Stimulated activated CD8-positive, alpha-beta memory T cell treated with anti-CD3 and anti-CD28 coated beads, Interleukin-12 subunit alpha, Interleukin-12 subunit beta, amount 100 ng/mL, for 1 hour (primary cell): Measurements from ENCODE around the gene FAM200C.

Experiments used
- DNase-seq: peaks from one replicate; pipeline ENCODE4 v3.0.0-alpha.2; 2020; ENCODE audit warnings: low read depth

The FAM200C gene

DNA sequence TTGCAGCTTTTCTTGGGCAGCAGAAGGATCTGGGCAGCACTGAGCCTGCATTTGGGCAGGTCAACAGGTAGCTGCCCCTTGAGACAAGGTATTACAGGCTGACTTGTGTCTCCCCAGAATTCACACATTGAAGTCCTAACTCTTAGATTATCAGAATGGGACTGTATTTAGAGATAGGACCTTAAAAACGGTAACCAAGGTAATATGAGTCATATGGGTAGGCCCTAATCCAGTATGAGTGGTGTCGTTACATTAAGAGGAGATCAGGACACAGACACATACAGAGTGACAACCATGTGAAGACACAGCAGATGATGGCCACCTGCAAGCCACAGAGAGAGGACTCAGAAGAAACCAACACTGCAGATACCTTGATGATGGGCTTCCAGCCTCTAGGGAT lies 32.6 kb downstream of the FAM200C start:
- DNase-seq: no peak

DNA sequence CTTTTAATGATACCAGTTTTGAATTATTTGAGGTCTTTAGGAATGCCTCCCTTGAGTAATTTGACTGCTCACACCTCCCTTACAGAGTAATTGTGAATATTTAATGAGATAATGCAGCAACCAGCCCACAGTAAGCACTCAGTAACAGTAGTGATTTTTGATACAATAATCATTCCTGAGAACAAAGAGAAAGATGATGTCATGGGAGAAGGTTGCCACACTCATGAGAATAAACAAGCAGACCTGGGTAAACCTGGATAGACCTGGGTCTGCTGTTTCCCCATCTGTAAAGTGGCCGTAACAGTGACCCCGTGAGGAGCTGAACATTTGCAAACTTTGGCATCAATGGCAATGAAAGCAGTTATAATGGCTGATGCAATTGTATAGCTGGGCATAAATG lies 33.6 kb downstream of the FAM200C start:
- DNase-seq: no peak

DNA sequence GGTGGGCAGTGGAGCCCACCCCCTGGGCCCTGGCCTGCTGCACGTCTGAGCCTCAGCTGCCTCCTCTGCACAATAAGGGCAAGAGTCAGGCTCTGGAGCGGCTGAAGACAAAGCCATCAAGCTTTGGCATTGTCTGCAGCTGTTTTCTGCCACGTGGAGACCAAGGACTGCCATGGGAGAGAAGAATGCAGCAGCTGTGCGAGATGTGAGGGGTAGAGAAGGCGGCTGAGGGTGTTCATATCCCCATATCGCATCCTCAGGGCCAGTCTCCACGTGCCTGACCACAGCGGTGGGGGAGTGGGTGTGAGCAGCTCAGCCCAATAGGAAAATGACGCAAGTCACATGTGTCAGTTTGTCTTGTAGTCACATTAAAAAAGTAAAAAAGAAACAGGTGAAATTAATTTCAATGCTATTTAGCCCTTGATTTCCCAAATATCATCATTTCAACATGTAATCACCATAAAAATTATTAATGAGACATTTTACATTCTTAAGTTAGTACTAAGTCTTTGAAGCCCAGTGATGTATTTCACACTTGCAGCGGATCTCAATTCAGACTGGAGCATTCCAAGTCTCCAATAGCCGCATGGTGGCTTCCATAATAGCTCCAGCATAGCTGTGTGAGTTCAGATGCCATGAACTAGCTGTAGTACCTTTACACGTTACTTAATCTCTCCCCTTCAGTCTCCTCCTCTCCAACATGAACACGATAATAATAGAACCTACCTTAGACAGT lies 36.0 kb downstream of the FAM200C start:
- DNase-seq: no peak

DNA sequence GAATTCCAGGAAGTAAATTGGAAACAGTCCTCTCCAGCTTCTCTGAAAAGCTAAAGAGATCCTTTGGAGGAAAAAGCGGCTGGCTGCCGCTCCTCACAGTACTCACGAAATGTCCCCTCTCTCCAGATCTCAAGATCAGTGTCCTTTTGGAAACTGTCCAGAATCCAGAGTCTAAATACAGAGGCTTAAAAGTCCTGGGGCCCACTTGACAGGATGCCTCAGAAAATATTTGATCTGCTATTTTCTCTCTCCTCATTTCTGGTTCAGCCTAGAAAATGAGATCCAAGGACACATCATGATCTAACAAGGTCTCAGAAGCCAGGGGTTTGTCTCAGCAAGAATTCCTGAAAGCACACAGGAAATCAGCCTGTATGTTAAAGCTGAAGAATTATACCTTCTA lies 36.6 kb downstream of the FAM200C start:
- DNase-seq: no peak

DNA sequence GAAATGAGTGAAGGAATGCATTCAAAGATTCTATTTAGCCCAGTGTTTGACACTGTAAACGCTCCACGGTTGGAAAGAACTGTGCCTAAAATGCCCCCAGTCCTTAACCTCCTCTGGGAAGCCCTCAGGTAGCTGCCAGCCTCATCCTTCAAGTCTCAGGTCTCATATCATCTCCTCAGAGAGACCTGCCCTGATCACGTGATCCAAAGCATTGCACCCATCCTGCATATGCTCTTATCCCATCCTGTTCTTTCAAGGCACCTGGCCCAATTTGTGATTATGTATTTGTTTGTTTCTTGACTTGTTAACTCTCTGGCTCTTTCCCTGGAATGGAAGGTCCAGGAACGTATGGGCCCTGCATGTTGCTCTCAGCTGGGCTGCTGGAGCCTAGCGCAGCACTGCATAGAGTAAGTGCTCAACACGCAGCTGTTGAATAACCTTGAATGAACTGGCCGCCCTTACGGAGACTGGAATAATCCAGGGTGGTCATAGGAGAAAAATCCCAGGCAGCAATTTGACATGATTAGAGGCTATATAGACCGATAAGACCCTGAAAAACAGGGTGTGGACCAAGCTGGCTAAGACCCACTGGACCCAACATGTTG lies 38.1 kb downstream of the FAM200C start:
- DNase-seq: no peak

- no peak for DNase-seq
These were observed 39.5 kb downstream of the FAM200C start for GRCh38 chr5:160360310-160360709.

- DNase-seq: no peak
These were observed 40.0 kb downstream of the FAM200C start for GRCh38 chr5:160359816-160360215.

GRCh38 chr5:160359242-160359641 lies 40.6 kb downstream of the FAM200C start:
- no peak for DNase-seq

GRCh38 chr5:160357861-160358411 lies 41.9 kb downstream of the FAM200C start:
- DNase-seq: no peak

GRCh38 chr5:160357394-160357793 lies 42.5 kb downstream of the FAM200C start:
- no peak for DNase-seq

DNA sequence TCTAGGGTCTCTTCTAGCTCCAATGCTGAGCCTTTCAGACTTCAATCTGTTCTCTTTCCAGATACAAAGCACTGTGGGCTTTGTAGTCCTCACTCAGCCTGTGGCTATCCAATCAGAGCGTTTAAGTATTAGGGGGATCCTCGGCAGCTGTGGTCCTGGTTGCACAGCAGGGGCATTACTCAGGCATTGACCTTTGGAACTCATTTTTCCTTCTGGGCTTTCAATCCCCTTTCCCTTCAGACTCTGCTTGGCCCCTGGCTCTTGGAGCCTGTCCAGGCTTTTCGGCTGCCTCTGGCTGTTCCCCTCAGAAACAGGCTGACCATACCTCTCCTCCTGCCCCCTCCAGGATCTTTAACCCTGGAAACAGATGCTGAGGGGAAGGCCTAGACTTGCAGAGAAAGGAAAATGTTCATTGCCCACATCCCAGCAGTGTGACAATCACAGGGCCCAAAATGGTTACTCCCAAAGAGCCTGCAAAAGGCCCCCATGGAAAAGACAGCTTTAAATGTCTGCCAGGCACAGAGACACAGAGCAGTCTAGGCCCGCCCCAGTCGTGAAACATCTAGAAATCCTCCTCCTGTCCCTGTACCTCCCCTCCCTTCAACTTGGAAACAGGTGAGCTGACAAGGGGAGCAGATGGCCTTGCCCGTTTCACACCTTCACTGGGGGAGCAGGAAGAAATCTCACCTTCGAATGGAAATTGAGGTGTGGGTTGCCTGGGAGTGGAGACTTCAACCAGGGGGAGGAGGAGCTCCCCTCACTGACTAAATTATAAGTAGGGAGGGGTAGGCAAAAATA lies 43.1 kb downstream of the FAM200C start:
- no peak for DNase-seq

DNA sequence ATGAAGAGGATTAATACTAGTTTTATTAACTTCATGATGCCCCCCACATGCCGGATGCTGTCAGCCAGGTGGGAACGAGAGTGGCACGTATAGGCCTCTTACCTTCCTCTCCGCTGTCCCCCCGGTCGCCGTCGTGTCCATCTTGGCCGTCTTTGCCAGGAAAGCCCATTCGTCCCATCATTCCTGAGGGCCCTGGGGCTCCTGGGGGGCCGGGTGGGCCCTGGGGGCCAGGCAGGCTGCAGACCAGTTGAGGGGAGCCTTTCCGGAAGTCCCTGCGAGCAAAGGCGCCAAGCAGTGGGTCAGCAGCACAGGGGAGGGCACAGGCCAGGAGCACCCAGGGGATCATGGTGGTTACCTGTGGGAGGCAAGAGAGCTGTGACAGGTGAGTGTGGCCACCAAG lies 45.2 kb downstream of the FAM200C start:
- no peak for DNase-seq

DNA sequence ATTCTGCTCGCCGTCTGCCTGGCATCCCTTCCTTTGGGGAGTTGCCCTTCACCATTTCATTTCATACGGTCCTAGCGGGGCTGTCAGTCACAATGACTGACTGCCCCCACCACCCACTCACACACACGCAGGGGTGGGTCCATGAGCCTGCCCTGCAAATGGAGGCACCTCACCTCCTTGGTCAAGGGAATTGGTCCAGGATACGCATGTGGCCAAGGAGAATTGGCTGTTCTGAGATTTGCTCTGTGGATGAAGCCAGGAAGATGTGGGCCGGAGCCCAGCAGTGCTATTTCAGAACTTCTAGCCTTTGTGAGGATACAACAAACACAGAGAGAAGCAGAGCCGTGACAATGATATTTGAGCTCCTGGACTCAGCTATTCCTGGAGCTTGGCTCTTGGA lies 46.5 kb downstream of the FAM200C start:
- no peak for DNase-seq

DNA sequence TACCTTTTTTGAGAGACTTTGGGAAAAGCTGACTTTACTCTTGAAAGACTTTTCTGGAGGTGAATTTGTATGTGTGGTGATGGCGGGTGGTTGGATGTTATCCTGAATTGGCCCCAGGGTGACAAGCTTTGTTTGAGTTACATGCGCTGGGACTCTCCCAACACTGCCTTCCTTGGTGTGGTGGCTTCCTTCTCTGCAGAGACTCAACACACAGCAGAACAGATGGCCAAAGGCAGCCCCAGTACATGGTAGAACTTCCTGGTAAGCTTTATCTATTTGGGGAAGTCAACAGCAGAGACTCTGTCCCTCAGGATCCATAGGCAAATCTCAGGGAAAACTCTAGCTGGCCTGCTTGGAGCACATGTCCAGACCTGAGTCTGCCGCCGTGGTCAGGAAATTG lies 47.5 kb downstream of the FAM200C start:
- DNase-seq: no peak

- DNase-seq: no peak
These were observed 49.9 kb downstream of the FAM200C start for GRCh38 chr5:160349935-160350303.

DNA sequence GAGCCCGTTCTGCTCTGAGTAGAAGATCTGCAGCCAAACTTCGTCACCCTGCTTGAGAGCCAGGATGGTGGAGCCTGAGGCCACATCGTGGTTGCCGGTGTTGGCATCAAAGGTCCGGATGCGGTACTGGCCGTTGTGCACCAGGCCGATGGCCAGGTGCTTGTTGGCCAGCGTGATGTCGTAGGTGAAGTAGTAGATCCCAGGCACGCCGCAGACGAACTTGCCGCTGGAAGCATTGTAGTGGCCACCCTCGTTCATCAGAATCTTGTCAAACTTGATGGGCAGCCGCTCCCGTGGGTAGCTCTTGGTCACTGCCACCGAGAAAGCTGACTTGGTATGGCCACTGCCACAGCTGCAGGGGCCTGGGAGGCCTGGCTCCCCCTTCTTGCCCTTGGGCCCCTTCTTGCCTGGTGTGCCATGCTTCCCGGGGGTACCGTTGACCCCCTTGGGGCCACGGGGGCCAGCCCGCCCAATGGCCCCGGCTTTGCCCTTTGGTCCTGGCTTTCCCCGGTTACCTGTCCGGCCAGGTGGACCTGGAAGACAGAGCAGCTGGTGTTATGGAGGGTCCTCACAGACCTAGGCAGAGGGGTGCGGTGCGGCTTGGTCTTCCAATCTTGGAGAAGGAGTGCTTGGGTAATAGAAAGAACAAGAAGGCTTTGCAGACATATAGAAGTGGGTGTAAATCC lies 50.5 kb downstream of the FAM200C start:
- DNase-seq: no peak

DNA sequence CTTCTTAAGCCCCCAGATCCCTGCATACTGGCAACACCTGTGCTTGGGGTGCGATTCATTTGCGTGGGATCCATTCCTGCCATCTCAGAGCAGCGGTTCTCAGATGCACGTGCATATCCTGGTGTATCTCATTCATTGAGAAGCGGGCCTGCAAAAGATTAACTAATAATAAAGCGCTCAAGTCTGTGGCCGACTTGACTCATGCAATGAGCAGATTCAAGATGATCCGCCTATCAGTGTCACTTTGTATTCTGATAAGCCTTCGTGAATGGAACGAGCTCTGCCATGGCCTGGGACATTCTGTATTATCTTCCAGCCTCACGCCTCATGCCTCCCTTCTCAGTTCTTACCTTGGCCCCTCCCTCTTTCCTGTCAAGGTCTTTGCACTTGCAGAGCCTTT lies 51.8 kb downstream of the FAM200C start:
- DNase-seq: no peak

- no peak for DNase-seq
These were observed 52.4 kb downstream of the FAM200C start for GRCh38 chr5:160347448-160347847.
